Parathyroid adenoma (tissue), 2 donors: ENCODE data around the gene PLD6.

ENCODE experiments used
- H2AFZ ChIP-seq: fragments of 300-600 bp; sonication (generic); one replicate; pipeline ENCODE4 v1.7.0; 2017; ENCODE audit warnings: antibody characterized with exemption, mild to moderate bottlenecking
- H3K27ac ChIP-seq: fragments of 300-600 bp; sonication (generic); one replicate; pipeline ENCODE4 v1.7.0; 2017
- H3K27me3 ChIP-seq: fragments of 300-600 bp; sonication (generic); one replicate; pipeline ENCODE4 v1.7.0; 2017; ENCODE audit warnings: low read length; ENCODE audit not compliant: control insufficient read depth, insufficient read depth
- H3K36me3 ChIP-seq: fragments of 300-600 bp; sonication (generic); one replicate; pipeline ENCODE4 v1.7.0; 2017; ENCODE audit warnings: low read length; ENCODE audit not compliant: control insufficient read depth, insufficient read depth
- H3K4me1 ChIP-seq: fragments of 300-600 bp; sonication (generic); one replicate; pipeline ENCODE4 v1.7.0; 2017; ENCODE audit warnings: control low read depth
- H3K4me2 ChIP-seq: fragments of 300-600 bp; sonication (generic); one replicate; pipeline ENCODE4 v1.7.0; 2017; ENCODE audit warnings: low read length
- H3K4me3 ChIP-seq: fragments of 300-600 bp; sonication (generic); one replicate; pipeline ENCODE4 v1.7.0; 2017; ENCODE audit warnings: low read depth, low read length
- H3K79me2 ChIP-seq: fragments of 300-600 bp; sonication (generic); one replicate; pipeline ENCODE4 v1.7.0; 2017; ENCODE audit warnings: control low read depth
- H3K9ac ChIP-seq: fragments of 300-600 bp; sonication (generic); one replicate; pipeline ENCODE4 v1.7.0; 2017; ENCODE audit warnings: mild to moderate bottlenecking
- H3K9me3 ChIP-seq: fragments of 300-600 bp; sonication (generic); one replicate; pipeline ENCODE4 v1.7.0; 2017; ENCODE audit warnings: low read length; ENCODE audit not compliant: control insufficient read depth
- CTCF ChIP-seq: fragments of 300-600 bp; sonication (generic); IDR thresholded peaks from one replicate; pipeline ENCODE4 v1.7.0; 2017; ENCODE audit warnings: antibody characterized with exemption, mild to moderate bottlenecking
- donor health status: primary hyperparathyroidism.

PLD6 gene

GRCh38 chr17:17201907-17202306, 4.2 kb downstream of the PLD6 start:
- Histone ChIP-seq H3K27me3 (no peaks in the 10 kb centered on the region), H3K36me3 (no peaks in the 10 kb centered on the region), H3K79me2 (no peaks in the 10 kb centered on the region), H3K27ac (no peak overlapping the region), H3K9ac (no peak overlapping the region), H2AFZ (no peak overlapping the region), H3K4me1 (peaks cover 11% of the 10 kb centered on the region), H3K4me3 (no peak overlapping the region), H3K9me3 (no peaks in the 10 kb centered on the region), H3K4me2 (no peak overlapping the region)
- TF ChIP-seq CTCF = no peak

- Histone ChIP-seq H3K4me1 (peaks cover 11% of the 10 kb centered on the region), H3K27me3 (no peaks in the 10 kb centered on the region), H3K79me2 (no peaks in the 10 kb centered on the region), H3K36me3 (no peaks in the 10 kb centered on the region), H3K27ac (no peak overlapping the region), H3K9ac (no peak overlapping the region), H2AFZ (no peak overlapping the region), H3K4me3 (no peak overlapping the region), H3K4me2 (no peak overlapping the region), H3K9me3 (no peaks in the 10 kb centered on the region)
- no peak for TF ChIP-seq CTCF
Measured at GRCh38 chr17:17201271-17201670, 4.9 kb downstream of the PLD6 start.

GRCh38 chr17:17200831-17201230, 5.3 kb downstream of the PLD6 start:
- Histone ChIP-seq H3K79me2 (no peaks in the 10 kb centered on the region), H3K4me3 (no peak overlapping the region), H3K36me3 (no peaks in the 10 kb centered on the region), H3K4me2 (no peak overlapping the region), H2AFZ (no peak overlapping the region), H3K9ac (no peak overlapping the region), H3K9me3 (no peaks in the 10 kb centered on the region), H3K27ac (no peak overlapping the region), H3K4me1 (peaks cover 11% of the 10 kb centered on the region), H3K27me3 (no peaks in the 10 kb centered on the region)
- no peak for TF ChIP-seq CTCF

GRCh38 chr17:17200311-17200710, 5.8 kb downstream of the PLD6 start:
- H3K27ac ChIP-seq = no peak overlapping the region
- no peaks in the 10 kb centered on the region for H3K27me3 ChIP-seq
- no peak for TF ChIP-seq CTCF

GRCh38 chr17:17198281-17198680, 7.9 kb downstream of the PLD6 start:
- Histone ChIP-seq H3K4me3 (no peak overlapping the region), H3K36me3 (no peaks in the 10 kb centered on the region), H3K27me3 (no peaks in the 10 kb centered on the region), H3K9me3 (no peaks in the 10 kb centered on the region), H3K9ac (no peak overlapping the region), H3K27ac (no peak overlapping the region), H3K4me2 (no peak overlapping the region), H3K4me1 (peaks cover 6% of the 10 kb centered on the region), H2AFZ (no peak overlapping the region), H3K79me2 (no peaks in the 10 kb centered on the region)
- TF ChIP-seq CTCF = no peak

More at GRCh38 chr17:17200311-17200710, 5.8 kb downstream of the PLD6 start:
- Histone ChIP-seq H3K36me3 (no peaks in the 10 kb centered on the region), H3K9me3 (no peaks in the 10 kb centered on the region), H3K79me2 (no peaks in the 10 kb centered on the region), H3K9ac (no peak overlapping the region), H2AFZ (no peak overlapping the region), H3K4me2 (no peak overlapping the region), H3K4me1 (peaks cover 11% of the 10 kb centered on the region), H3K4me3 (no peak overlapping the region)
